HG03064 (cell line): Measurements from ENCODE around the gene CRISPLD2.

Source experiments
- ATAC-seq: cut with Tn5 transposase; IDR thresholded peaks from one replicate; pipeline ENCODE4 v1.9.1; 2021; ENCODE audit warnings: low read depth; ENCODE audit not compliant: unreplicated experiment

Gene CRISPLD2

GRCh38 chr16:84947996-84948850 lies 128.4 kb downstream of the CRISPLD2 start:
- no peak for ATAC-seq

GRCh38 chr16:84948851-84949610 lies 129.2 kb downstream of the CRISPLD2 start:
- ATAC-seq = no peak

- ATAC-seq = no peak
Measured at GRCh38 chr16:84949772-84950436, 130.1 kb downstream of the CRISPLD2 start.

GRCh38 chr16:84950906-84951305 lies 131.1 kb downstream of the CRISPLD2 start:
- ATAC-seq = no peak

- ATAC-seq = no peak
Measured at GRCh38 chr16:84952335-84953189, 132.8 kb downstream of the CRISPLD2 start.

GRCh38 chr16:84953190-84953746 lies 133.5 kb downstream of the CRISPLD2 start:
- no peak for ATAC-seq

GRCh38 chr16:84955427-84955826 lies 135.6 kb downstream of the CRISPLD2 start:
- no peak for ATAC-seq

GRCh38 chr16:84957192-84957591 lies 137.4 kb downstream of the CRISPLD2 start:
- ATAC-seq = no peak

- no peak for ATAC-seq
Measured at GRCh38 chr16:84957792-84958191, 138.0 kb downstream of the CRISPLD2 start.
